ENCODE measurements around the gene NKX2-4. TPM values are rescaled to one million over a fixed set of nuclear protein-coding genes. Genes with fewer than 3 reads are reported as not detected.

NKX2-4 gene
- total RNA-seq, 2 donors from 2014 or later = not detected

DNA sequence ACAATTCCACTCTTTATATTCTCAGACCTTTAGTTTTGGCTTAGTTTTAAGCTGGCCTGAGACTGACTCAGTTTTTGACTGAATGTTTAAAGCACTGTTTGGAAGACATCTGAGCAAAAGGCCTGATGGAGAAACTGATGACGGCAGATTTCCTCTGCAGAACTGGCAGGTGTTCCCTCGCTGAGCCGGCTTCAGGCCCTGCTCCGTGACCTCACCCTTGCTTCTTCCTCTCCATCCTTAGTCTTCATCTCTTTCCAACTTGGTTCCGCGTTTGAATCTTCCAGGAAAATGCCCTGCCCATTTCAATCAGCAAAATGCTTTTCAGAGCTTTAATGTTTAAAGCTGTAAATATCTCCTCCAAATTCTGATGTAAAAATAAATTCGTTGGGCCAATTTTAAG is 6.6 kb downstream of the NKX2-4 start:
- peaks cover 13% of the 10 kb centered on the region for H3K4me1 Mint-ChIP-seq
- peaks cover 6% of the 10 kb centered on the region for H3K9me3 ChIP-seq (ENCODE audit: control insufficient read depth, low read length, poor library complexity, severe bottlenecking)
- DNase-seq (no peak), ATAC-seq (no peak)
- H3K36me3 Mint-ChIP-seq (ENCODE audit: low read depth) = peaks cover 4% of the 10 kb centered on the region
- H3K27me3 Mint-ChIP-seq = peaks cover 36% of the 10 kb centered on the region
- H3K27ac Mint-ChIP-seq = no peak overlapping the region
- no peak overlapping the region for H3K4me3 Mint-ChIP-seq

DNA sequence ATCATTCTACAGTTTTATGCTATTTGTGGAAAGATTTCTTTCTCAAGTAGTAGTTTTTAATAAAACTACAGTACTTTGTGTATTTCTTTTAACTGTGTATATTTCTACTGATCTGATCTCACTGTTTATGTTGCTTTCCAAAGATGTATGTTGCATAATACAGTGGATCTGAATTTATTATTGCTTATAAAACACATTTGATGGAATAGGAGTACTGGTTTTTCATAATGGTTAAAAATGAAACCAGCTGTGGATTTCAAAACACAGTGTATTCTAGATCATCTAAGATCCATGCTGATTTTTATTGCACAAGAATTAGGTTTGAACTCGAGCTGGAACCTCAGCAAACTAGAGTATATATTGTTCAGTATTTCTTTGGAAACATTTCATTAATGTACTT is 8.0 kb downstream of the NKX2-4 start:
- peaks cover 28% of the 10 kb centered on the region for H3K27me3 Mint-ChIP-seq
- H3K36me3 Mint-ChIP-seq (ENCODE audit: low read depth) = peaks cover 4% of the 10 kb centered on the region
- H3K4me3 Mint-ChIP-seq = no peak overlapping the region
- DNase-seq (no peak), ATAC-seq (no peak)
- H3K27ac Mint-ChIP-seq = no peak overlapping the region
- H3K9me3 ChIP-seq (ENCODE audit: control insufficient read depth, low read length, poor library complexity, severe bottlenecking) = peaks cover 6% of the 10 kb centered on the region
- peaks cover 10% of the 10 kb centered on the region for H3K4me1 Mint-ChIP-seq

DNA sequence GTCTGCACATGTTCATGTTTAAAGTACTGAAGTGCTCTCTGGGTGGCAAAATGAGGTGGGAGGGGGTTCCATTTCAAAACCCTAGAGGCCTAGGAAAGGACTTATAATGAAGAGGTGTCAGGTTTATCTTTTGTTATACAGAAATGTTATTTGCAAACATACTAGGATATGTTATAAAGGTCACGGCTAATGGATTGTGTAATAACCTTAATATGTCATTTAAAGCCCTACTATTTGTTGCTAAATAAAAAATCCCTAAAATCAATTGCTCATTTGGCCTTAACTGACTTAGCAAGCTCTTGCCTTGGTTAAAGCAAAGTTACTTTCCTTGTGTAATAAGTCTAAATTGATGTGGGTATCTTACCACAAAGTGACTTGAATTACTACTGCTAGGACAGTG is 8.8 kb downstream of the NKX2-4 start:
- ATAC-seq = no peak
- peaks cover 4% of the 10 kb centered on the region for H3K36me3 Mint-ChIP-seq (ENCODE audit: low read depth)

DNA sequence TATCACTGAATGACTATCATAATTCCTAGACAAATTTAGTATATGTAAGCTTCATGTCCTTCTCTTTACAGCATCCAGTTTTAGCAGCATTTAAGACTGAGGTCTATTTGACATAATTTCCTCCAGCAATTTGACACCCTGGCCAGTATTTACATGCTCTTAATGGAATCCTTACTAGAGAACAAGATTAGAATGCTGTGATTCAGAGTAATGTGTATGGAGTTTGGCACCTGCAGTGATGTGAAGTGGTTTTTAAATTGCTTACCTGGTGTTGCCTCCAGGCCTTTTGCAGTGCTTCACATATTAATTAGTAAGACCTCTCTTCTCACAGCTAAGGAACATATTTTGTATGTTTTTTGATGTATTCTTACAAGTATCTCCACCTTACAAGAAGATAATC is 9.8 kb downstream of the NKX2-4 start:
- no peak for ATAC-seq
- H3K36me3 Mint-ChIP-seq (ENCODE audit: low read depth) = peaks cover 4% of the 10 kb centered on the region
- no peak overlapping the region for H3K4me3 Mint-ChIP-seq
- no peak for DNase-seq
- H3K9me3 ChIP-seq (ENCODE audit: control insufficient read depth, low read length, poor library complexity, severe bottlenecking) = no peaks in the 10 kb centered on the region
- peaks cover 16% of the 10 kb centered on the region for H3K27me3 Mint-ChIP-seq
- peaks cover 7% of the 10 kb centered on the region for H3K4me1 Mint-ChIP-seq
- H3K27ac Mint-ChIP-seq = no peak overlapping the region

More for the DNA sequence above, 8.8 kb downstream of the NKX2-4 start:
- DNase-seq = no peak
- Mint-ChIP-seq H3K27ac (no peak overlapping the region), H3K4me1 (peaks cover 10% of the 10 kb centered on the region), H3K27me3 (peaks cover 26% of the 10 kb centered on the region), H3K4me3 (no peak overlapping the region)
- peaks cover 6% of the 10 kb centered on the region for H3K9me3 ChIP-seq (ENCODE audit: control insufficient read depth, low read length, poor library complexity, severe bottlenecking)

DNA sequence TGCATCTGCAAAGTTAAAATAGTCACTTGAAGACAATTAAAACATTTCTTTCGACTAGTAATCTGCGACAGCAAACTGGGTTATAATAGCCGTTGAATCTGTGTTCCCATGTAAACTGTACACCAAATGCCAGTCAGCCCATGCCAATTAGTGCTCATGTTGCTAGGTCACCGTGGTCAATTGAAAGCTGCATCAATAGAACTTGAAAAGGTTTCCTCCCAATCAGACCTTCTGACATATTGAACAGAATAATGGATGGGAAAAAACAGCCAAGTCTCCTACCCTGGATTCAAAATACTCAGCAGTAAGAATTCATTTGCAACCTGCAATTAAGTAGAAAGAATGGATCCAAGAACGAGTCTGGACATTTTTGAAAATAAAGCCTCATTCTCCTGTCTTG is 11.2 kb downstream of the NKX2-4 start:
- Mint-ChIP-seq H3K4me3 (no peak overlapping the region), H3K4me1 (peaks cover 2% of the 10 kb centered on the region), H3K36me3 (ENCODE audit: low read depth) (no peaks in the 10 kb centered on the region), H3K27me3 (peaks cover 5% of the 10 kb centered on the region), H3K27ac (no peak overlapping the region)
- H3K9me3 ChIP-seq (ENCODE audit: control insufficient read depth, low read length, poor library complexity, severe bottlenecking) = no peaks in the 10 kb centered on the region
- DNase-seq = no peak
- no peak for ATAC-seq

DNA sequence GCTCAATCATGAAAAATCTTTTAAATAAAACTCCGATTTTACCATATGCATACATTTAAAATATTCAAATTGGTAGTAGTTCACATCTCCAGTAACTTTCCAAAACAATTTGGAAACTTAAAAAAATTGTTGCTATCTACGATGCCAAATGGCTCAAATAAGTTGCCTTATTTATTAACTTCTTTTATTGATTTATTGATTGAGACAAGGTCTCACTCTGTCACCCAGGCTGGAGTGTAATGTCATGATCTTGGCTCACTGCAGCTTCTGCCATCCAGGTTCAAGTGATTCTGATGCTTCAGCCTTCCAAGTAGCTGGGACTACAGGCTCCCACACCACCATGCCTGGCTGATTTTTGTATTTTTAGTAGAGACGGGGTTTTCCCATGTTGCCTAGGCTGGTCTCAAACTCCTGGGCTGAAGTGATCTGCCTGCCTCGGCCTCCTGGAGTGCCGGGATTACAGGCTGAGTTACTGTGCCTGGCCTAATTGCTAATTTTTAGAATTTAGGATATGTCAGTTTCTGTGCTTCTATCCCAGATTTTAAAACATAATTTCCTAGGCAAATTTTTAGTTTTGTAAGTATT is 12.9 kb downstream of the NKX2-4 start:
- no peaks in the 10 kb centered on the region for H3K36me3 Mint-ChIP-seq (ENCODE audit: low read depth)

DNA sequence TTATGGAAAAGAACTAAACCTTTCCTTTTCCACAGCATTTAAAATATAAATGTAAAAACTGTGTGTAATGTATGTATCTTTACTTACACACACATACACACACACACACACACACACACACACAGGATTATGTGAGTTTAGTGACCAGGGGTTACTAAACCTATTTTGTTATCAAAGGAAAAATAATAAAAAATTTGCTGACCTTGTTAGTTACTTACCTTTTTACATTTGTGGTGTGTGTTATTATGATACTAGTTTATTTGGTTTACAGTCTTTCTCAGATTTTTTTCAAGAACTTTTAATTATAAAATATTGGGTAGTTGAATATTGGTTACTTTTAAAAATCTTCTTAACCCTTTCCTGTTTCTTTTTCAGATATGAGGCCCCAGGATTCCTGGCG is 15.7 kb downstream of the NKX2-4 start:
- Mint-ChIP-seq H3K27me3 (no peaks in the 10 kb centered on the region), H3K4me1 (peaks cover 4% of the 10 kb centered on the region), H3K27ac (no peak overlapping the region), H3K36me3 (ENCODE audit: low read depth) (peaks cover 5% of the 10 kb centered on the region), H3K4me3 (no peak overlapping the region)
- no peak for ATAC-seq
- H3K9me3 ChIP-seq (ENCODE audit: control insufficient read depth, low read length, poor library complexity, severe bottlenecking) = no peaks in the 10 kb centered on the region
- DNase-seq = no peak

More for the DNA sequence above, 12.9 kb downstream of the NKX2-4 start:
- no peak for DNase-seq
- no peak overlapping the region for H3K27ac Mint-ChIP-seq
- no peak for ATAC-seq
- peak overlapping the region; percentile 25 for H3K4me3 Mint-ChIP-seq
- no peaks in the 10 kb centered on the region for H3K4me1 Mint-ChIP-seq
- no peaks in the 10 kb centered on the region for H3K9me3 ChIP-seq (ENCODE audit: control insufficient read depth, low read length, poor library complexity, severe bottlenecking)
- H3K27me3 Mint-ChIP-seq = no peaks in the 10 kb centered on the region

DNA sequence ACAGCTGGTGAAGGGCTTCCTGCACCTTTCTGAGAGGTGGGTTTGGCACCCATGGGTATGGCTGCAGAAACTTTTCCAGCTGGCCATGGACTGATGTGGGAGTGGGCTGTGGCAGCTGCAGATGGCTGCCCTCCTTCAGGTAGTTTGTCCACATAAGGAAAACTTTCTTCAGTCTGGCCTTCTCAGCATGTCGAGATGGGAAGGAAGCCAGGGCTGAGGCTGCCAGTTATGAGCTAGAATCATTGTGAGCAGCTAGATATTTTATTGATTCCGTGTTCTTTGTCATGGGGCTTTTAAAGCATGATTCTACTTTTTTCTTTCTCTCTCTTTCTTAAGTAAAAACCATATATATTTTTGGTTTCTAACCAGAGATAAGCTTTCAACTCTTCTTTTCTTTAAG is 16.6 kb downstream of the NKX2-4 start:
- no peaks in the 10 kb centered on the region for H3K27me3 Mint-ChIP-seq
- DNase-seq (no peak), ATAC-seq (no peak)
- H3K9me3 ChIP-seq (ENCODE audit: control insufficient read depth, low read length, poor library complexity, severe bottlenecking) = no peaks in the 10 kb centered on the region
- no peak overlapping the region for H3K4me3 Mint-ChIP-seq
- H3K36me3 Mint-ChIP-seq (ENCODE audit: low read depth) = peaks cover 9% of the 10 kb centered on the region
- no peak overlapping the region for H3K27ac Mint-ChIP-seq
- peaks cover 7% of the 10 kb centered on the region for H3K4me1 Mint-ChIP-seq

DNA sequence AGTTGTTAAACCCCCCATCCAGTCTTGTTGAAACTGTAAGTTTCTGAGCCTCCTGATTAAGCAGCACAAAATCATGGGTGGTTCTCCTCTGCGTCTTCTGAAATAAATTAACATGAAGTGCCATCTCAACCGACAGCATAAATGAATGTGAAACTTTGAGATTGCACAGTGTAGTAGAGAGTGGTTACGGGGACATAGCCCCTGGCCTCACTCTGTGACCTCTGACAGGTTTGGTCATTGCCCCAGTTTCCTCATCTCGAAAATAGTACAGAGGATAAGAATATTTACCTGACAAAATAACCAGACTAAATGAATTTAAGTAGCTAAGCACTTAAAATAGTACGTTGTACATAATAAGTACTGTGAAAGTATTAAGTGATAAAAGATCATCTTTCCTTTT is 19.1 kb downstream of the NKX2-4 start:
- peaks cover 15% of the 10 kb centered on the region for H3K4me1 Mint-ChIP-seq
- H3K36me3 Mint-ChIP-seq (ENCODE audit: low read depth) = peaks cover 14% of the 10 kb centered on the region
- H3K4me3 Mint-ChIP-seq = no peak overlapping the region
- no peak for DNase-seq
- no peaks in the 10 kb centered on the region for H3K27me3 Mint-ChIP-seq
- ATAC-seq = no peak
- no peaks in the 10 kb centered on the region for H3K9me3 ChIP-seq (ENCODE audit: control insufficient read depth, low read length, poor library complexity, severe bottlenecking)
- no peak overlapping the region for H3K27ac Mint-ChIP-seq

DNA sequence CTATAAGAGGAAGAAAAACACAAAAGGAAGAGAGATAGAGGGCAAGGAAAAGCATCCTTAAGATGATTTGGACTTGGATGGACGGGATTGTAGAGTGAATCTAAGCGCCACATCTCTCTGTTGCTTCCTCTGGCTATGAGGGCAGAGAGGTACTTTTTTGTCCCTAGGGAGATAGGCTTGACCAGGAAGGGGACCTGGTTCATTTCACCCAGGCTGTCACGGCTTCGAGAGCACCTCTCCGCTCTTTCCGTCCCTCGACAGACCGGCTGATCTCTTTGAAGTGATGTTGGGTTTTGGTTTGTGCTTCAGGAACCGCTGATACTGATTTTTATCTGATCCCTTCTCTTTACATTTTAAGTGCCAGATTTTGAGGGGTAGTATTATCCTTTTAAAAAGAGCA is 19.6 kb downstream of the NKX2-4 start:
- ATAC-seq = no peak
- Mint-ChIP-seq H3K27me3 (no peaks in the 10 kb centered on the region), H3K27ac (no peak overlapping the region), H3K4me1 (peaks cover 15% of the 10 kb centered on the region), H3K36me3 (ENCODE audit: low read depth) (peaks cover 14% of the 10 kb centered on the region), H3K4me3 (no peak overlapping the region)
- no peak for DNase-seq
- no peaks in the 10 kb centered on the region for H3K9me3 ChIP-seq (ENCODE audit: control insufficient read depth, low read length, poor library complexity, severe bottlenecking)

DNA sequence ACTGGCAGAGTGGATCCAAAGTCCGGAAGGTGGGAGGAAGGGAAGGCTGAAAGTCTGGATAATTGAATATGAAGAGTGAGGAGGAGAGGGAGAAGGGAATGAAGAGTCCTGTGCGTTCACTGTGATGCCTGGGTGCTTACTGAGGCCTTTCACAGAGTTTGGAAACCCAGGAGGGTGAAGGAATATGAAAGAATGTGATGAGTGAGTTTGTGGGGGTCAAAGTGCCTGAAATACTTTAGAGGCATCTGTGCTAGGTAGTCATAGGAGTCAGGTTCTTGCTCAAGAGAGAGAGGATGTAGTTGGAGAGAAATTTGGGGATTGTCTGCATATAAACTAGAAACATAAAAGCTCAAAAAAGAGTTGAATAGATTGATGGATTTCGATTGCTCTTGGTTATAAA is 20.7 kb downstream of the NKX2-4 start:
- Mint-ChIP-seq H3K27ac (no peak overlapping the region), H3K27me3 (no peaks in the 10 kb centered on the region), H3K36me3 (ENCODE audit: low read depth) (peaks cover 17% of the 10 kb centered on the region), H3K4me3 (no peak overlapping the region), H3K4me1 (peaks cover 19% of the 10 kb centered on the region)
- ATAC-seq = no peak
- DNase-seq = no peak
- H3K9me3 ChIP-seq (ENCODE audit: control insufficient read depth, low read length, poor library complexity, severe bottlenecking) = no peaks in the 10 kb centered on the region

DNA sequence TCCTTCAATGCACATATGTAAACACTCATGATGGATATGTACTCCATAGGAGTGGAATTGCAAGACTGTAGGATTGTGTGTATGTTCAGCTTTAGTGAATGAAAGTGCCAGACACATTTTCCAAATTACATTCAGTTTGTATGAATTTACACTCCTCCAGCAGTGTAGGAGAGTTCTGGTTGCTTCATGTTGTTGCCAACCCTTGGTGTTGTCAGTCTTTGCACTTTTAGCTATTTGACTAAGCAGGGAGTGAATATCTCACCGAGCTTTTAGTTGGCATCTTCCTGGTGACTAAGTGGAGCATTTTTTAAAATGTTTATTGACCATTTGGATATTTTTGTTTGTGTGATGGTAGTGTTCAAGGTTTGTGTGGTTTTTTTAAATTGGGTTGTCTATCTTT is 23.9 kb downstream of the NKX2-4 start:
- no peak for ATAC-seq
- Mint-ChIP-seq H3K36me3 (ENCODE audit: low read depth) (peaks cover 23% of the 10 kb centered on the region), H3K4me1 (peaks cover 20% of the 10 kb centered on the region), H3K27me3 (no peaks in the 10 kb centered on the region), H3K4me3 (no peak overlapping the region), H3K27ac (no peak overlapping the region)
- no peaks in the 10 kb centered on the region for H3K9me3 ChIP-seq (ENCODE audit: control insufficient read depth, low read length, poor library complexity, severe bottlenecking)
- no peak for DNase-seq

DNA sequence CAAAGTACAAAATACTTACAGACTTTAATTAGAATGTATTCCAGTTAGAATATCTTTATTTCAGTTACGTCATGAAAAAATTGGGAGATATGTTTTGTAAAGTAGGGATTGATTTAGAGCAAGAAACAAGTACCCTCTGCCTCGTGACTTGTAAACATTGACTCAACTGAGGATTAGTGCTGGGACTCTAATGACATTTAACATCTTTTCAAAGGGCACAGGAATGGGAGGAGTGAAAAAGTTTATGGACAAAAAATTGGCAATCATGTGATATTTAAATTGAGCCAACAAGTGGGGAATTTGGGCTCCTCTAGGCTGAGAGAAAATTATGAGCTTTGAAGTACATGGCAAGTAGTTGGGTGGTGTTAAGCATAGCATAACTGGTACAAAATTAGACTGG is 25.3 kb downstream of the NKX2-4 start:
- DNase-seq (no peak), ATAC-seq (no peak)
- H3K4me3 Mint-ChIP-seq = no peak overlapping the region
- peaks cover 26% of the 10 kb centered on the region for H3K36me3 Mint-ChIP-seq (ENCODE audit: low read depth)
- H3K27ac Mint-ChIP-seq = no peak overlapping the region
- peaks cover 22% of the 10 kb centered on the region for H3K4me1 Mint-ChIP-seq
- no peaks in the 10 kb centered on the region for H3K9me3 ChIP-seq (ENCODE audit: control insufficient read depth, low read length, poor library complexity, severe bottlenecking)
- no peaks in the 10 kb centered on the region for H3K27me3 Mint-ChIP-seq

DNA sequence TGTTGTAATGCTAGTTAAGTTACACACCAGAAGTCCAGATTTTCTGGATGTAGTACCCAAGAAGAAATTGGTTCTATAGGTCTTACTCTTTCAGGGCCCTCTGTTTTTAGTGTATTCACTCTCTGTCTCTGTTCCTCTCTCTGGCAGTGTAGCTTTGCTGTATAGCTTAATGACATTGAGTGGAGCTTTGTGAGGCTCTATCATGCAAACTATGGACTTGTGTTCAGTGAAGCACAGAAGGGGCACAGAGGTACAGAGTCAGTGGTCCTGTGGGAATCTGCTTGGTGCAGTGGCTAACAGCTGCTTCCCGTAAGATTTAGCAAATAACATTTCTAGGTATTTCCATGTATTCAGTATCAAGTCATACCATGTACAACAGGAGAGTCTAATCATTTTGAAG is 26.1 kb downstream of the NKX2-4 start:
- DNase-seq (no peak), ATAC-seq (no peak)
- no peaks in the 10 kb centered on the region for H3K27me3 Mint-ChIP-seq
- peaks cover 19% of the 10 kb centered on the region for H3K4me1 Mint-ChIP-seq
- peaks cover 24% of the 10 kb centered on the region for H3K36me3 Mint-ChIP-seq (ENCODE audit: low read depth)
- no peak overlapping the region for H3K27ac Mint-ChIP-seq
- no peak overlapping the region for H3K4me3 Mint-ChIP-seq
- no peaks in the 10 kb centered on the region for H3K9me3 ChIP-seq (ENCODE audit: control insufficient read depth, low read length, poor library complexity, severe bottlenecking)

All from T-helper 17 cell (primary cell).